Karpas-422 (cell line): ENCODE results near the gene VSTM4. TPM values are rescaled to one million over a fixed set of nuclear protein-coding genes. Genes with fewer than 3 reads are reported as not detected.

Experiments
- DNase-seq: peaks from one replicate; pipeline ENCODE4 v3.0.0-alpha.2; 2015
- H2AFZ ChIP-seq: fragments of 200-600 bp; sonication (generic); 2 replicates; pipeline ENCODE4 v1.6.1; 2014; ENCODE audit warnings: antibody characterized with exemption, low read length, mixed read lengths
- H3K27ac ChIP-seq: fragments of 200-600 bp; sonication (generic); 2 replicates; pipeline ENCODE4 v1.5.1; 2014; ENCODE audit warnings: mild to moderate bottlenecking, low read length, moderate library complexity
- H3K27me3 ChIP-seq: fragments of 200-600 bp; sonication (generic); 2 replicates; pipeline ENCODE4 v1.6.1; 2014; ENCODE audit warnings: low read length, mixed read lengths
- H3K36me3 ChIP-seq: fragments of 200-600 bp; sonication (generic); 2 replicates; pipeline ENCODE4 v1.6.1; 2014; ENCODE audit warnings: low read length, mixed read lengths; ENCODE audit not compliant: insufficient read depth
- H3K4me1 ChIP-seq: fragments of 200-600 bp; sonication (generic); 2 replicates; pipeline ENCODE4 v1.6.1; 2014; ENCODE audit warnings: mild to moderate bottlenecking, low read length, mixed read lengths
- H3K4me2 ChIP-seq: fragments of 200-600 bp; sonication (generic); 2 replicates; pipeline ENCODE4 v1.6.1; 2014; ENCODE audit warnings: low read length, low read depth, mild to moderate bottlenecking; ENCODE audit not compliant: poor library complexity, severe bottlenecking
- H3K4me3 ChIP-seq: fragments of 200-600 bp; sonication (generic); 2 replicates; pipeline ENCODE4 v1.5.1; 2014; ENCODE audit warnings: mild to moderate bottlenecking, antibody characterized with exemption, low read length, mixed read lengths
- H3K79me2 ChIP-seq: fragments of 200-600 bp; sonication (generic); 2 replicates; pipeline ENCODE4 v1.6.1; 2014; ENCODE audit warnings: mild to moderate bottlenecking, low read length, mixed read lengths
- H3K9ac ChIP-seq: fragments of 200-600 bp; sonication (generic); 2 replicates; pipeline ENCODE4 v1.6.0; 2014; ENCODE audit warnings: low read length
- H3K9me2 ChIP-seq: fragments of 200-600 bp; sonication (generic), shearing (Covaris generic); replicated peaks from 2 replicates; pipeline ENCODE4 v1.6.0; 2014; ENCODE audit warnings: mild to moderate bottlenecking, low read length, moderate library complexity; ENCODE audit not compliant: insufficient read depth
- H3K9me3 ChIP-seq: fragments of 300-700, 200-600 bp; sonication (generic); 2 replicates; pipeline ENCODE4 v1.6.1; 2014; ENCODE audit warnings: low read length, mixed read lengths
- H4K20me1 ChIP-seq: fragments of 200-600 bp; sonication (generic); 2 replicates; pipeline ENCODE4 v1.6.1; 2014; ENCODE audit warnings: mild to moderate bottlenecking, antibody characterized with exemption, low read length, low read depth; ENCODE audit not compliant: insufficient read depth
- total RNA-seq: library from RNA; depleted of rRNA; stranded (reverse); fragments of >200 nt; shearing (Covaris generic); gene quantifications from 2 replicates; pipeline ENCODE4 v1.2.3, GENCODE V29; 2014; ENCODE audit warnings: low replicate concordance

The VSTM4 gene
- total RNA-seq, 1 experiment from 2014 or later = not detected

DNA sequence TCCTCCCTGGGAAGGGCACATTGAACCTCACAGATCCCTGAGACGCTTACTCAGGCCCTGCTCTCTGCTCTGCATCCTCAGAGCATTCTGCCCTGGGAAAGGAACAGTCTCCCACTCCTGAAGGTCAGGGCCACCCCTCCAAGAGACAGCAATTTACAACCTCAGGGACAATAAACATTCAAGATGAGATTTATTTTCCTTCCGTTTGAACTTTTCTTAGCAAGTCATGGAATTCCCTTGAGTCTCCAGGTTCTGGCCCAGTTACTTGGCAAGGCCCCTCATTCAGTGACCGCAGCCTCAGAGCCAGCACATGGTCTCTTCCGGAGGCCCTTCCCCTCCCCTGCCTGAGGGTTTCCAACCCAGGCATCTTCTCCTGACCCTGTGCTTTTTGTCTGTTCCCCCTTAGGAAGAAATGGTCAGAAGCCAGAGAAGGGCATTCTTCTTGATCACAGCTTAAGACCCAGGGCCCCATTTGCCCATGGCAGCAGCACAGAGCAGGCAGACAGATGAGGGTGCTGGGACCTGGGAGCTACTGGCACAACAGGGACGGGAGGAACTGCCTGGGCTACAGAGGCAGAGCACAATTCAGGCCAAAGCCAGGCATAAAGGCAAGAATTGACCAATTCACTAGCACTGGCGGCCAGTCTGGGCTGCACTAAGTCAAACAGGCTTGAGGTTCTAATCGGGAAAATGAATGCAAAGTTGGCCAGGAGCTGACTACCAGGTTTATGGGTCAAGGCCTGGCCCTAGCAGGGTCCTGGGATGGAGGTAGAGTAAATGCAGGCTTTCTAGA is 56.7 kb downstream of the VSTM4 start:
- no peak for DNase-seq
- H3K9ac ChIP-seq = no peak overlapping the region

DNA sequence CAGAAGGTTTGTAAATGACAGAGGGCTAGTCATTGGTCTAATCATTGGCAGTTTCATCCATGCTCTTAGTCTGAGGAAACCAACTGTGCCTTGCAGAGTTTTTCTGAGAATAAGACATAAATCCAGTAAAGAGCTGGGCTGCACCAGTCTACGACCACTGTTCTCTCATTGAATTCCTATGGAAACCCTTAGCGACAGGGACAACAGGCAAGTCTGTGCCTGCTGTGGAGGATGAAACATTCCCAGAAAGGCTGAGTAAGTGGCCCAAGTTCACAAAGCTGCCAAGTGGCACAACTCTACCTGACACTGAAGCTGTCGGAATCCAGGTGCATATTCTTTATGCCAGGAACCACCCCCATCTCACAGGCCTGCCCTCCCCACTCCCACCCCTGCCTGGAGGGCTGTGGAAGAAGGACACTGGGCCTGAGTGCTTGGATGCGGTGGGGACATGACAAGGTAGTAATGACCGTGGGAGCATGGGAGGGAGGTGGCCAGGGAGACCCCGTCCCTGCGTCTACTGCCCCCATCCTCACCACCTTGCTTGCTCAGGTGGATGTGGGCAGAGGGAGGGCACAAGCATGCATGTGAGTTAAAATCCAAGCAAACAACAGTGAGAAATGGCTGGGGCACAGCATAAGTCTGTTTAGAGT is 58.0 kb downstream of the VSTM4 start:
- no peaks in the 10 kb centered on the region for H3K79me2 ChIP-seq
- no peaks in the 10 kb centered on the region; the same call in 1 of the 2 replicates for H3K27me3 ChIP-seq
- no peaks in the 10 kb centered on the region for H3K9me2 ChIP-seq
- H3K4me2 ChIP-seq = no peak overlapping the region
- H3K9me3 ChIP-seq = no peaks in the 10 kb centered on the region
- H3K4me1 ChIP-seq = peaks cover 5% of the 10 kb centered on the region; the same call in 1 of the 2 replicates
- no peaks in the 10 kb centered on the region for H4K20me1 ChIP-seq
- no peak overlapping the region for H3K4me3 ChIP-seq
- no peak for DNase-seq
- H3K36me3 ChIP-seq = no peaks in the 10 kb centered on the region
- no peak overlapping the region for H2AFZ ChIP-seq
- H3K27ac ChIP-seq = no peak overlapping the region
- H3K9ac ChIP-seq = no peak overlapping the region

More for the DNA sequence above, 56.7 kb downstream of the VSTM4 start:
- Histone ChIP-seq H4K20me1 (no peaks in the 10 kb centered on the region), H2AFZ (no peak overlapping the region), H3K9me2 (no peaks in the 10 kb centered on the region), H3K27ac (no peak overlapping the region), H3K4me1 (no peaks in the 10 kb centered on the region), H3K9me3 (no peaks in the 10 kb centered on the region), H3K36me3 (no peaks in the 10 kb centered on the region), H3K79me2 (no peaks in the 10 kb centered on the region), H3K4me2 (no peak overlapping the region), H3K4me3 (no peak overlapping the region), H3K27me3 (no peaks in the 10 kb centered on the region; the same call in 1 of the 2 replicates)

DNA sequence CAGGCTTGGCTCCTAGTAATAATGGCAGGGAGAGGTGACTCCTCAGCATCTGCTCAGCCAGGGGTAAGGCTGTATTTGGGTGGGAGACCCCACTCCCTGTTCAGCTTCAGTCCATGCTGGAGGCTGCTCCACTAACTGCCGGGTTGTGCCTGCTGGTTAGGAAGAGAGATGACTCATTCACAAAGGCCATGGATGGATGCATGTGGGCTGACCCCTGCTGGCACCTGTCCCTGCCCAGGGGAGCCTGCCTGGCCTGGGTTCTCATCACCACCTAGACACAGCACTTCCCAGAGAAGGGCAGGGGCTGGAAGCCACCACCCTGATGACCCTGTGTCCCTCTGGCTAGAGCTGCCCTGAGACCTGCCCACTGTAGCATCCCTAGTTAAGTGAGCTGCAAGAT is 59.0 kb downstream of the VSTM4 start:
- H3K9ac ChIP-seq = no peak overlapping the region
- no peaks in the 10 kb centered on the region for H4K20me1 ChIP-seq
- H3K4me1 ChIP-seq = peaks cover 5% of the 10 kb centered on the region; the same call in 1 of the 2 replicates

DNA sequence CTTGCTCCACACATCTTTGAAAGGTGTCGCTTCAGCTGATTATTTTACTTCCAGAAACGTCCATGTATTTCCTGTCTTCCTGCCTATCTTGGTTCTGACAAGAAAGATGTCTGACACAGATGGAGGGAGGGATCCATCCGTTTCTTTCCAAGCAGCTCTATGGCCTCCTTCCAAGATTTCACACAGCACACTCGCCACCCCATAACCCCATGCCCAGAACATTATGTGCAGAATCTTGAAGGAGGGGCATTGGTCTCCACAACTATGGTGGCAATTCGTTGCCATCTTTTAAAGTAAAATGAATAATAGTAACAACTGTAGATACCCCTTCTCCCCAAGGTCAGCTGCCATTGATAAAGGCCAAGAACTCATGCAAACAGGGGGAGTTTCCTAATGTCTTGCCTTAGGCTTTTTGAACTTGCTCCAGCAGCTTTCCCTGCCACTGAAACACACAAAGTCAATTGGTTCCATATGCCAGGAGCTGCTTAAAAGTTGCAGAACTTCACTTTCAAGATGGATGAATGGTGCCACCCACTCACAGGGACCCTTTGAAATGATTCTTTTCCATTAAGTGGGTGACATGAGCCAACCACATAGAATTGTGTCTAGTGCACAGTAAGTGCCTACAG is 60.0 kb downstream of the VSTM4 start:
- Histone ChIP-seq H3K9me2 (no peaks in the 10 kb centered on the region), H3K27ac (no peak overlapping the region), H3K9ac (no peak overlapping the region), H4K20me1 (no peaks in the 10 kb centered on the region), H3K4me3 (no peak overlapping the region), H3K27me3 (no peaks in the 10 kb centered on the region; the same call in 1 of the 2 replicates), H3K4me1 (peaks cover 5% of the 10 kb centered on the region; the same call in 1 of the 2 replicates), H3K4me2 (no peak overlapping the region), H3K9me3 (no peaks in the 10 kb centered on the region), H3K36me3 (no peaks in the 10 kb centered on the region), H3K79me2 (no peaks in the 10 kb centered on the region), H2AFZ (no peak overlapping the region)
- DNase-seq = no peak

More for the DNA sequence above, 59.0 kb downstream of the VSTM4 start:
- Histone ChIP-seq H3K4me2 (no peak overlapping the region), H3K9me2 (no peaks in the 10 kb centered on the region), H3K36me3 (no peaks in the 10 kb centered on the region), H3K4me3 (no peak overlapping the region), H2AFZ (no peak overlapping the region), H3K27ac (no peak overlapping the region), H3K9me3 (no peaks in the 10 kb centered on the region), H3K79me2 (no peaks in the 10 kb centered on the region), H3K27me3 (no peaks in the 10 kb centered on the region; the same call in 1 of the 2 replicates)
- no peak for DNase-seq

DNA sequence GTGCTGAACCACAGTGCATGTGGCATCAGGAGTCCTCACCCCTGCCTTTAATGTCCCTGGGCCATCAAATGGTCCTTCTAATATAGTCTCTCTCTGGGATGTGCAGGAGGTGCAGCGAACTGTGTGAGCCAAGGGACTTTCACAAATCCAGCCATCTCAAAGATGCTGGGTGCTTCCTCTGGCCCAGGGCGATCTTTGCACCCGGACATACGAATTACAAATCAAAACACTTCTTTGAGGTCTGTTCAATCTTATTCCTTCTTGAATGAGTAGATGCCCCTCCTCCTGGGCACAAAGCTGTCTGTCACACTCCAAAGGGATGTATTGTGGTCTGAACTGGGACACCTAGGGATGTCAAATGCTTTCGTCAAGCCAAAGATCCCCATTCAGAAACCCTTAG is 60.6 kb downstream of the VSTM4 start:
- H3K9me3 ChIP-seq = no peaks in the 10 kb centered on the region
- no peak for DNase-seq
- H3K4me3 ChIP-seq = no peak overlapping the region
- no peak overlapping the region for H3K9ac ChIP-seq
- H3K79me2 ChIP-seq = no peaks in the 10 kb centered on the region
- H2AFZ ChIP-seq = no peak overlapping the region
- no peaks in the 10 kb centered on the region for H3K36me3 ChIP-seq
- no peak overlapping the region for H3K27ac ChIP-seq
- no peaks in the 10 kb centered on the region; the same call in 1 of the 2 replicates for H3K27me3 ChIP-seq
- H3K9me2 ChIP-seq = no peaks in the 10 kb centered on the region
- no peaks in the 10 kb centered on the region for H4K20me1 ChIP-seq
- H3K4me2 ChIP-seq = no peak overlapping the region
- H3K4me1 ChIP-seq = peaks cover 5% of the 10 kb centered on the region; the same call in 1 of the 2 replicates

DNA sequence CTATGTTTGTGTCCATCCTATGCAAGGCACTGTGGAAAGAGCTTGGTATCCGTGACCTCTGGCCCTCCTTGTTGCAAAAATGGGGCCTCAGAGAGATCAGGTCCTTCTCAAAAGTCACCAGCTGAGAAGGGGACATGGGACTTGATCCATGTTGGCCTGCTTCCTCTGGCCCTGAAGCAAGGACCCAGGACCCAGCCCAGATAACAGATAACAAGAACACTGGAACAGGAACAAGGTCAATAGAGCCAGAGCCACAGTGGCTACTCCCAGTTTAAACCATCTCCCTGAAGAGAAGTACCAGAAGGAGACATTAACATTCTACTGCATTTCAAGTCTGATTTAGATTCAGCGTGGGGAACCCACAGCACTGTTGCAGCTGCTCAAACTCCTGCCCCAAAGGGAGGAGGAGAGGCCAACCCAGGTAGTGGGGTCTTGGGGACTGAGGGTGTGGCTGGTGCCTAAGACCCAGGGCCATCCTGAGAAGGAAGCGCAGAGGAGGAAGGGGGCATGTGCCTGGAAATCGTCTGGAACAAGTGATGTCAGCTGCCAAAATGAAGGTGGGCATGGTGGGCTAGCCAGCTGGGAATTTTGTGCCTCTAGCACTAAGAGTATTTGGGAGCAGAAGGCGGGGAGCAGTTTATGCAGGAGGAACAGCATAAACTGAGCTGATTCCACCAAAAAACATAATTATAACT is 61.2 kb downstream of the VSTM4 start:
- Histone ChIP-seq H3K4me1 (peaks cover 5% of the 10 kb centered on the region; the same call in 1 of the 2 replicates), H4K20me1 (no peaks in the 10 kb centered on the region), H3K4me2 (no peak overlapping the region), H3K9me2 (no peaks in the 10 kb centered on the region), H3K27ac (no peak overlapping the region), H3K4me3 (no peak overlapping the region), H3K79me2 (no peaks in the 10 kb centered on the region), H3K27me3 (no peaks in the 10 kb centered on the region; the same call in 1 of the 2 replicates), H3K36me3 (no peaks in the 10 kb centered on the region), H2AFZ (no peak overlapping the region), H3K9me3 (no peaks in the 10 kb centered on the region), H3K9ac (no peak overlapping the region)
- DNase-seq = no peak

DNA sequence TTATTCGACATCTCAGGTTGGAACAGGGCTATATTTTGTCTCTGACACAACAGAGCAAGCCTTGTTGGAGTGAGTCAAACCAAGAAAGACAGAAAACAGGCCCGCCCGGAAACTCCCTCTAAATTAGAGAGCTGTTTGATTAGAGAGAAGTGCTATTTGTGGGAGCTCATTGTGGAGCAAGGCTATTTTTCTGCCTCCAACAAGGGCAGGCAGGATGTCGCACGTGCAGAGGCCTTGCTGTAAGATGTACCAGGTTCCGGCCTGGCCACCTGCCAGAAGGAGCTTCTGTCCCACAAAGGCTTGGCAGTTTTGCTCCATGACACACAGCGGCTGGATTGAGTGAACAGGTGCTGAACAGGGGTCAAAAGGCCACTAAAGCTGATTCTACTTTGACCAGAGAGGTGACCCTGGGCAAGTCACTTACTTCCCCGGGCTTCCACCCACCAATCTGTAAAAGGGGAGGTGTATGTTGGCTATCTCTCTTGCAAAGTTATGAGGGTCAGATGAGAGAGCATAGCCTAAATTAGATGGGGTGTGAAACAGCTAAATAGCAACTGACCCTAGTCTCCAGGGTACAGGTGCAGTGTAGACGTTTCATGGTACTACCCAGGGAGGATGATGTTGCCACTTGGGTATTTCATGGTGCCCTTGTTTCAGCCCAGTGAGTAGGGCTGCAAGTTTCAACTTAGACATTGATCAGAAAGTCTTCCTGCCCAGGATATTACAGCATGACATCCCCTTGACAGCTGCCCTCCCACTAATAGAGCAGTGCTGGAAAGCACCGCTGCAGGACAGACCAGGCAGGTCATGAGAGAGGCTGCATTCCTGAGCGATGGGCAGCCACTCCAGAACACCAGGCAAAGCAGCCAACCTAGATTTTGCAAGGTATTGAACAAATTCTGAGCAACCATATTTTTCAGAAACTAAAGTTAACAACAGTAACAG is 62.0 kb downstream of the VSTM4 start:
- DNase-seq = peak; percentile 49
- Histone ChIP-seq H3K9me3 (no peaks in the 10 kb centered on the region), H3K9ac (no peak overlapping the region), H3K4me2 (no peak overlapping the region), H2AFZ (no peak overlapping the region), H3K79me2 (no peaks in the 10 kb centered on the region), H3K4me3 (no peak overlapping the region), H3K27ac (no peak overlapping the region), H3K36me3 (no peaks in the 10 kb centered on the region), H4K20me1 (no peaks in the 10 kb centered on the region), H3K9me2 (no peaks in the 10 kb centered on the region), H3K27me3 (no peaks in the 10 kb centered on the region), H3K4me1 (peaks cover 5% of the 10 kb centered on the region; the same call in 1 of the 2 replicates)
